Posterior cingulate gyrus (tissue), 11 donors: ENCODE data around the gene ANXA4.
"Not testable (repeated sequence)": the region's sequence is repeated elsewhere in the genome, so short reads cannot be mapped to it uniquely, and the experiment has no call there.

ENCODE experiments used
- DNase-seq, 10 donors: peaks; one replicate each; pipeline versions ENCODE4 v3.0.0 to v3.0.0-alpha.2; 2020 to 2021; ENCODE audit warnings: mixed read lengths in 3 of 10
- intact Hi-C: fragments of 100-400 bp; cut with DNase I; formaldehyde crosslinking; loops from one replicate; pipeline ENCODE4 v1.15.1; 2023

Gene ANXA4

GRCh38 chr2:69718338-69718965, 23.5 kb upstream of the ANXA4 start:
- intact Hi-C loops, result loop anchor here (10.0 kb wide), 2 partner anchors 74 to 264 kb away; partner anchors contain the start of gene AAK1
- no peak for DNase-seq

- DNase-seq, result no peak
- intact Hi-C loops, result loop anchor here (10.0 kb wide), 1 partner anchor 174 kb away; the partner anchor contains the start of gene SNRNP27
Measured at GRCh38 chr2:69720404-69720803, 21.5 kb upstream of the ANXA4 start.

- intact Hi-C loops, result loop anchor here (10.0 kb wide), 1 partner anchor 174 kb away; the partner anchor contains the start of gene SNRNP27
- no peak for DNase-seq
Measured at GRCh38 chr2:69721022-69721421, 20.9 kb upstream of the ANXA4 start.

- DNase-seq, result no peak
- intact Hi-C loops, result loop anchor here (1.0 to 10.0 kb wide), 2 partner anchors 94 to 171 kb away; partner anchors contain the start of gene SNRNP27
Measured at GRCh38 chr2:69723791-69724190, 18.1 kb upstream of the ANXA4 start.

GRCh38 chr2:69724540-69725159, 17.3 kb upstream of the ANXA4 start:
- intact Hi-C loops, result loop anchor here (1.0 to 10.0 kb wide), 2 partner anchors 93 to 170 kb away; partner anchors contain the start of gene SNRNP27

GRCh38 chr2:69725706-69726360, 16.1 kb upstream of the ANXA4 start:
- intact Hi-C loops, result loop anchor here (10.0 kb wide), 1 partner anchor 169 kb away; the partner anchor contains the start of gene SNRNP27
- no peak for DNase-seq

More at GRCh38 chr2:69724540-69725159, 17.3 kb upstream of the ANXA4 start:
- DNase-seq, result peak; percentile 78 to 97 (median 93)

GRCh38 chr2:69729266-69729665, 12.7 kb upstream of the ANXA4 start:
- intact Hi-C loops, result loop anchor here (10.0 kb wide), 1 partner anchor 166 kb away; the partner anchor contains the start of gene SNRNP27
- DNase-seq, result no peak

GRCh38 chr2:69729781-69730180, 12.2 kb upstream of the ANXA4 start:
- intact Hi-C loops, result loop anchor here (10.0 kb wide), 1 partner anchor 165 kb away; the partner anchor contains the start of gene SNRNP27
- DNase-seq, result no peak

- intact Hi-C loops, result no loop called here
Measured at GRCh38 chr2:69731147-69731970, 10.6 kb upstream of the ANXA4 start.

GRCh38 chr2:69733342-69734034, 8.4 kb upstream of the ANXA4 start:
- intact Hi-C loops, result no loop called here
- no peak for DNase-seq

More at GRCh38 chr2:69731147-69731970, 10.6 kb upstream of the ANXA4 start:
- no peak for DNase-seq

GRCh38 chr2:69734035-69734611, 7.8 kb upstream of the ANXA4 start:
- DNase-seq, result no peak
- intact Hi-C loops, result no loop called here

GRCh38 chr2:69734854-69735544, 6.9 kb upstream of the ANXA4 start:
- no peak for DNase-seq
- intact Hi-C loops, result no loop called here

- intact Hi-C loops, result no loop called here
- DNase-seq, result no peak
Measured at GRCh38 chr2:69735686-69736085, 6.2 kb upstream of the ANXA4 start.

- intact Hi-C loops, DNase-seq: not testable (repeated sequence)
Measured at GRCh38 chr2:69738149-69738548, 3.8 kb upstream of the ANXA4 start.

- no peak for DNase-seq
- intact Hi-C loops, result no loop called here
Measured at GRCh38 chr2:69740502-69740951, 1.4 kb upstream of the ANXA4 start.

- peak in 5 of 10 donors; percentile 25 to 76 (median 29) for DNase-seq
- intact Hi-C loops, result no loop called here
Measured at GRCh38 chr2:69741229-69741574, 732 bp upstream of the ANXA4 start.

- DNase-seq, result peak in 1 of 10 donors; percentile 84
- intact Hi-C loops, result no loop called here
Measured at GRCh38 chr2:69742322-69742952, 503 bp downstream of the ANXA4 start.

GRCh38 chr2:69743847-69744264, 1.9 kb downstream of the ANXA4 start:
- no peak for DNase-seq
- intact Hi-C loops, result no loop called here
